ENCODE data around the gene SEMA5A. TPM values are rescaled to one million over a fixed set of nuclear protein-coding genes. Genes with fewer than 3 reads are reported as not detected.

SEMA5A gene
- total and polyA plus RNA-seq, 7 donors: 0.60 to 4.7 (median 2.8) TPM

- H3K4me1 ChIP-seq: no peaks in the 10 kb centered on the region
- 89 to 91% methylated on average over 3 of the region's 3 CpGs for WGBS, 2 donors
- no peak overlapping the region for H3K4me3 ChIP-seq
- TF ChIP-seq POLR2AphosphoS5 (IDR thresholded peaks at IDR 0.05) (no peak), POLR2A (IDR thresholded peaks at IDR 0.05) (no peak), EP300 (IDR thresholded peaks at IDR 0.05) (no peak)
- TF ChIP-seq, protein P1, sequence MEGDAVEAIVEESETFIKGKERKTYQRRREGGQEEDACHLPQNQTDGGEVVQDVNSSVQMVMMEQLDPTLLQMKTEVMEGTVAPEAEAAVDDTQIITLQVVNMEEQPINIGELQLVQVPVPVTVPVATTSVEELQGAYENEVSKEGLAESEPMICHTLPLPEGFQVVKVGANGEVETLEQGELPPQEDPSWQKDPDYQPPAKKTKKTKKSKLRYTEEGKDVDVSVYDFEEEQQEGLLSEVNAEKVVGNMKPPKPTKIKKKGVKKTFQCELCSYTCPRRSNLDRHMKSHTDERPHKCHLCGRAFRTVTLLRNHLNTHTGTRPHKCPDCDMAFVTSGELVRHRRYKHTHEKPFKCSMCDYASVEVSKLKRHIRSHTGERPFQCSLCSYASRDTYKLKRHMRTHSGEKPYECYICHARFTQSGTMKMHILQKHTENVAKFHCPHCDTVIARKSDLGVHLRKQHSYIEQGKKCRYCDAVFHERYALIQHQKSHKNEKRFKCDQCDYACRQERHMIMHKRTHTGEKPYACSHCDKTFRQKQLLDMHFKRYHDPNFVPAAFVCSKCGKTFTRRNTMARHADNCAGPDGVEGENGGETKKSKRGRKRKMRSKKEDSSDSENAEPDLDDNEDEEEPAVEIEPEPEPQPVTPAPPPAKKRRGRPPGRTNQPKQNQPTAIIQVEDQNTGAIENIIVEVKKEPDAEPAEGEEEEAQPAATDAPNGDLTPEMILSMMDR (IDR thresholded peaks at IDR 0.05): no peak
- no peak for DNase-seq
- intact Hi-C loops (cut with DNase I): no loop called here
- no peaks in the 10 kb centered on the region for H3K27me3 ChIP-seq
- H3K9me3 ChIP-seq: no peaks in the 10 kb centered on the region
- H3K36me3 ChIP-seq: no peaks in the 10 kb centered on the region
- no peak overlapping the region for H3K27ac ChIP-seq
These were observed 84.8 kb downstream of the SEMA5A start for GRCh38 chr5:9460885-9461645.

DNA sequence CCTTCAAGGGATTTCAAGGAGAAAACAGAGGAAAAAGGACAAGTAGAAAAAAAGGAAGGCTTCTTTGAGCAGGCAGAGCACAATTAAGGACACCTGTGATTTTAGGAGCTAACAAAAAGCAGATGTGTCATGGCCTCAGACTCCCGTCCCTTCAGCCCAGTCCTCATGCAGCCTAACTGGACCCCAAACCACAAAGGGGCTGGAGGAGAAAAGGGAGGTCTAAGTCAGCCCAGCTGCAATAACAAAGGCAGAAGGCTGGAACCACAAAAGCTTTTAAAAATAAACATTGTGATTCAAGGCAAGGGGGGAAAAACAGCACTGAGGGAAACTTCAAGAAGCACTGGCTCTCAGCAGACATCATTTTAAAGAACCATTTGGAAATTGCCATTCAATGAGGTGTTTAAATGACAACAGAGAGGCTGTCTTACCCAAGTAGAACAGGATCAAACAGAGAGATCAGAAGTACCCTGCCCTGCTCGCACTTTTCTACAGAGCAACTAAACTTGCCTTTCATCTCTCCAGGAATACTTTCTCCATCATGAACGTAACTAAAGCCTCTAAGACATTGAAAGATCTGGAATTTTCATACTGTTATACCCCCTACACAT, 89.3 kb downstream of the SEMA5A start:
- intact Hi-C loops (cut with DNase I): no loop called here
- no peaks in the 10 kb centered on the region for H3K27me3 ChIP-seq
- H3K4me1 ChIP-seq: no peaks in the 10 kb centered on the region
- H3K9me3 ChIP-seq: no peaks in the 10 kb centered on the region
- TF ChIP-seq POLR2AphosphoS5 (IDR thresholded peaks at IDR 0.05) (no peak), EP300 (IDR thresholded peaks at IDR 0.05) (no peak), POLR2A (IDR thresholded peaks at IDR 0.05) (no peak)
- TF ChIP-seq, protein P1 (IDR thresholded peaks at IDR 0.05): no peak
- no peak for DNase-seq
- no peak overlapping the region for H3K27ac ChIP-seq
- no peaks in the 10 kb centered on the region for H3K36me3 ChIP-seq
- H3K4me3 ChIP-seq: no peak overlapping the region
- WGBS, 2 donors: 66 to 87% methylated on average over 3 of the region's 3 CpGs

GRCh38 chr5:9455826-9456434, 89.9 kb downstream of the SEMA5A start:
- H3K27ac ChIP-seq: no peak overlapping the region
- DNase-seq: no peak
- TF ChIP-seq POLR2A (IDR thresholded peaks at IDR 0.05) (no peak), POLR2AphosphoS5 (IDR thresholded peaks at IDR 0.05) (no peak), EP300 (IDR thresholded peaks at IDR 0.05) (no peak)
- TF ChIP-seq, protein P1 (IDR thresholded peaks at IDR 0.05): no peak
- no peak overlapping the region for H3K4me3 ChIP-seq
- H3K36me3 ChIP-seq: no peaks in the 10 kb centered on the region
- H3K4me1 ChIP-seq: no peaks in the 10 kb centered on the region
- H3K9me3 ChIP-seq: no peaks in the 10 kb centered on the region
- H3K27me3 ChIP-seq: no peaks in the 10 kb centered on the region
- 62 to 82% methylated on average over 4 of the region's 4 CpGs for WGBS, 2 donors
- intact Hi-C loops (cut with DNase I): no loop called here

DNA sequence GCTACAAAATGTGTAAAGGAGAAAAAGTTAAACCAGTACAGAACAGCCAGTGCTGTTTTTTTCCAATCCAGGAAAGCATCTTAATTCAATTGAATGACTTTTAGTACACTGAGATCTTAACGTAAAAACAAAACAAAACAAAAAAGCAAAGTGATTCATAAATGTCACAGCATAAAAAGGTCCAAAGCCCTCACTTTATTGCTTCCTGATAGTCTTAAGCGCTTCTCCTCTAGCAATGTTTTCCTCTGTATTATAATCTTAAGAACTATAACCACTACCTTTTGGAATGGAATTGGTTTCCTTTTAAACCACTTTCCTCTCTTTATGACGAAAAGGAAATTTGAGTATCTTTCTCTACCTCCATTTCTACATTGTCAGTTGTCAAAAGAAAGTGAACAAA, 91.4 kb downstream of the SEMA5A start:
- Histone ChIP-seq H3K27me3 (no peaks in the 10 kb centered on the region), H3K4me3 (no peak overlapping the region), H3K27ac (no peak overlapping the region), H3K9me3 (no peaks in the 10 kb centered on the region), H3K4me1 (no peaks in the 10 kb centered on the region), H3K36me3 (no peaks in the 10 kb centered on the region)
- intact Hi-C loops (cut with DNase I): no loop called here
- TF ChIP-seq POLR2A (IDR thresholded peaks at IDR 0.05) (no peak), POLR2AphosphoS5 (IDR thresholded peaks at IDR 0.05) (no peak), EP300 (IDR thresholded peaks at IDR 0.05) (no peak)
- TF ChIP-seq, protein P1 (IDR thresholded peaks at IDR 0.05): no peak
- DNase-seq: no peak
- 27 to 52% methylated on average over 3 of the region's 3 CpGs for WGBS, 2 donors
